KG1 (cell line): Measurements from ENCODE around the gene FIBP.

Experiments
- DNase-seq: peaks from one replicate; lab custom pipeline; 2025; lab: John Stamatoyannopoulos, UW

Gene FIBP

DNA sequence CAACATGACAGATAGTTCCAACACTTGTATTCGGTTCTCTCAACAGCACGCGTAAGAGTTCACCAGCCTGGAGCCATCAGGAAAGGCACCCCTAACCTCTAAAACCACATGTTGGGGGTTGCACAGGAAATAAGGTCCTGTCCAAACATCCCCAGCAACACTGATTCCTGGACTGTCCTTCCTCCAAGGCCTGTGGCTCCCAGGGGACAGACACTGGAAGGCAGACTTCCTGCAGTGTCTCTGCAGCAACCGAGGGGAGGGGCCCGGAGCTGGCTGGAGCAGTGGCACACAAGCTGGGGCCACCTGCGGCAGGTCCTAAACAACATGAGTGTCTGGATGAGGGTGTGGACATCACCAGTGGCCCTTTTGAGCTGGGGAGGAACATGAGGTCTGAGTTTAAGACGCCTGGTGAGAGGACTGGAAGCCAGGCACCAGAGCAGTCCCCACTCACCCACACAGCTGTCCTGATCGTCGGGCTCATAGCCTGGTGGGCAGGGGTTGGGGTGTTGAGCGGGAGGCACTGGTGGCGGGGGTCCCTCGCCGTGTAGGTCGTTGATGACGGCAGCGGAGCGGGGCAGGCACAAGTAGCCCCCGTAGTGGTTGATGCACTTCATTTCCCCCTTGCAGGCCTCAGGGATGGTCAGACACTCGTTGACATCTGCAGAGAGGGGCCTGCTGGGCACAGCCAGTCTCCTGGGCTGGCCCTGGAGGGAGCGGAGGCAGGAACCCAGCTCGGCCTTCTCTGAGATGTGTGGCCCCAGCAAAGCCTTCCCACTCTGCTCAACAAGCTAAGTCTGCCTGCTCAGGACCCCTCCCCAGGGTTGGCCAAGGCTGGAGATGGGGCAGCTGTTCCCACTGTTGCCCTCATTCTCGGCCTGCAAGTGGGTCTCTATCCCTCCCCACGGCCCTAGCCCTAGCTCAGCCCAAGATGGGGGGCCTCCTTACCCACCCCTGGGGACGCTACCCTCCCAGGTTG, 17.3 kb downstream of the FIBP start:
- no peak for DNase-seq

GRCh38 chr11:65870307-65870658, 18.0 kb downstream of the FIBP start:
- DNase-seq = no peak

- DNase-seq = no peak
Observed at GRCh38 chr11:65869643-65870306, 18.5 kb downstream of the FIBP start.

DNA sequence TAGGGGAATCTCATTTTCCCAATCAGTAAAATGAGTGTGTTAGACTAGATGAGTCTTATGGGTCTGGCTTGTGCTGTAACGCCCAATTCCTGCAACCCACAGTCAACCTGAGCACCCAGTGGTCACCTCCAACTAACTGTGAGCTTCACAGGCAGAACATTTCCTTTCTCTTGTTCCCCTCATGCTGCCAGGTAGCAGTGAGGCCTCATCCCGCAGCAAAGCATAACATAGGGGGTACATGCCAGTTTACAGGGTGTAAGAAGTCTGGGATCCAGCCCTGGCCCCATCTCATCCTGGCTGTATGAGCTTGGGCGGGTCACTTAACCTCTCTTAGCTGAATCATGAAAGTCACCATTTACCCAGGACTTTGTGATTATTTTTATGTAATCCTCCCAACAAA, 19.4 kb downstream of the FIBP start:
- DNase-seq = no peak

DNA sequence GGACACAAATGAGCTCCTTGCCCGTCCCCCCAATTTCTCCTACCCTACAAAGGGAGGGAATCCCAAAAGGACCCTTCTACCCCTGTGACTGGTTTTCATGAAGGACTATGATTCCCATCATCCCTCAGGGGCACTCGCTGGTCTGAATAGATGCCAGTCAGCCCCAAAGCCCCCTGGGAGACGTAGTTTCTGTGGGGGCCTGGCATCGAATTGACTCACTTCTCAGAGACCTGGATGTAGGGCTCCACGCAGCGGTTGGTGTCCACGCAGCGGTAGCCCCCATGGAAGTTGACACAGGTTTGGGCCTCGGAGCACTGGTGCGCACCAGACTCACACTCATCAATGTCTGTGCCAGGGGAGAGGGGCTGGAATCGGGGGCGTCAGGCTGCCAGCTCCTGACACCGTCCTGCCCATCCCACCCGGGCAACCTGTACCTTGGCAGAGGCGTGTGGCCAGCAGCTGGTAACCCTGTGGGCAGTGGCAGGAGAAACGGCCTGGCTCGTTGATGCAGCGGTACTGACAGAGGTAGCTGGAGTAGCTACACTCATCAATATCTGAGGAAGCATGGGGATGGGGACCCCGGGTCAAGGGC, 20.1 kb downstream of the FIBP start:
- no peak for DNase-seq

DNA sequence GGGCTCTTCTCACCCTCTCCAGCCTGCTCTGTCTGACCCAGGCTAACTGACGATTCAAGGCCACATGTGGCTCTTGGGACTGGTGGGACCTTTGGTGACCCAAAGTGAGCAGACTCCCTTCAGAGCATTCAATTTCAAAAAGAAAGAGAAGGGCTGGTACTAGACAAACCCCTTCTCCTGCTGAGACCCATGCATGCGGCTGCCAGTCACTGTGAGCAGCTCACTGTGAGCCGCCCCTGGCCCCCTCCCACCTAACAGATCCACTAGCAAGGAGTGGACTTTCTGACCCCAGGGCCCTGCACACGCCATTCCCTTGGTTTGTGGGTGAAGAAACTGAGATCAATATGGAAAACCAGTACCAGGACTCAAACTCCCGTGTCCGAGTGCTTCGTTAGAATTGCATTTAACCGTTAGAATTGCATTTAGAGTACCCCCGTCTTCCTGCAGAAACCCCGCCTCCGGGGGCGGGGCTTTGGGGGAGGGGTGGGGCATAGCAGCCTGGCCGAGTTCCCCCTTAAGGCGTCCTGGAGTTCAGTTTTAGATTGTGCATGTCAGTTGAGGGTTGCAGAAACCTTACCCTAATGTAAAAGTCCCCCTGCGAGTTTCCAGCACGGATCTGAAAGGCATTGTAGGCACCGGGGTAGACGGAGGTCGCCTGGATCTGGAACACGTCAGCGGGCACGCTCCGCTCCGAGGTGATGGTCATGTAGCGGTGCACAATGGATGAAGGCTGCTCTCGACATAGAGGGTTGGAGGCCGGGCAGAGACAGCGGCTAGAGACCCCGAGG, 20.8 kb downstream of the FIBP start:
- DNase-seq = no peak

- no peak for DNase-seq
Observed at GRCh38 chr11:65866509-65867283, 21.6 kb downstream of the FIBP start.

- no peak for DNase-seq
Observed at GRCh38 chr11:65865550-65866172, 22.6 kb downstream of the FIBP start.

DNA sequence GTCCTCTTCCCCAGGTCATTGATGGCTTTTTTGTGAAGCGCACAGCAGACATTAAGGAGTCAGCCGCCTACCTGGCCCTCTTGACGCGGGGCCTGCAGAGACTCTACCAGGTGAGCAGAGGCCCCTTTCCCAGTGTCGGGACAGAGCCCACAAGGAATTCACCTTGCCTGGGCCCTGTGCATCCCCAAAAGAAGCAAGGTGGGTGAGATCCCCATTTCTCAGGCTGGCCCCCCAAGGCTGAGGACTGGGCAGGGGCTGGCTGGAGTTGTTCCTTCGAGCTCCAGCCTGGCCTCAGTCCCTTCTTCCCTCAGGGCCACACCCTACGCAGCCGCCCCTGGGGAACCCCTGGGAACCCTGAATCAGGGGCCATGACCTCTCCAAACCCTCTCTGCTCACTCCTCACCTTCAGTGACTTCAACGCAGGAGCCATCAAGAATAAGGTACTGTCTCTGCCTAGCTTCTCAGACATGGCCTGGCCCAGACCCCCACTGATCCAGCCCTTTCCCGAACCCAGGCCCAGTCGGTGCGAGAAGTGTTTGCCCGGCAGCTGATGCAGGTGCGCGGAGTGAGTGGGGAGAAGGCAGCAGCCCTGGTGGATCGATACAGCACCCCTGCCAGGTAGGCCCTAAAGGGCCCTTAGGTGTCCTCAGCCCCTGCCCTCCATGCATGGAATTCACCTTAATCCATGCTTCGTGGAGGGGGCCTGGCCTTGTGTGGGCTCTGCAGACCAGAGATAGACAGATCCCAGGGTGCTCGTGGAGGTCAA, 23.4 kb downstream of the FIBP start:
- DNase-seq = no peak

DNA sequence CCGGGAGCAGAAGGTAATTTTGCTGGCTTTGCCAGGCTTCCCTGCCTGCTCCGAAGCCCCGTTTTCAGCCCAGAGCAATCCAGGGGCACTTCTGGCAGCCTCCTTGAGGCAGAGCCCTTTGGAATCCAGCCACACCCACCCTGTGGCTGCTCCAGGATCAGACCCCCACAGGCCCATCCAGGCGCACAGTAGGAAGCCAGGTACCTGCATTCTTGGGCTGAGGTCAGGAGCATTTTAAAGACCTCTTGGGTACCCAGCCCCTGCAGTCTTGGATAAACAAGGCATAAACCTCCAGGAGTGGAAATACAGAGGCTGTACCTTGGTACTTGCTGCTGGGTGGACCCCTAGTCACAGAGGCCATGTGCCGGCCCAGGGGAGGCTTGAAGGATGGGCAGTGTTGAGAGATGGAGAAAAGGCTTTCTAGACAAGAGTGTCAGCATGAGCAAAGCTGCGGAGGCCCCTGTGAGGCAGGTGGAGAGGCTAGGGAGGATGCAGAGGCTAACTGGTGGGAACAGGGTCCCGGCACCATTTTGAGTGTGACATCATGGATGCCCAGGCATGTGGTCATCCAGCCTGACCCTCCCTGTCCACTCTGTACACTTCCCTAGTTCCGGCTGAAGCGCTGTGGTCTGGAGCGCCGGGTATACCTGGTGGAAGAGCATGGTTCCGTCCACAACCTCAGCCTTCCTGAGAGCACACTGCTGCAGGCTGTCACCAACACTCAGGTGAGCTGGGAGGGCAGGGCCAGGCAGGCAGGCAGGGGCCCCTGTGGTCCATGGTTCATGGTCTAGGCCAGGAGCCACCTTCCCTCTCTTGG, 24.2 kb downstream of the FIBP start:
- no peak for DNase-seq

DNA sequence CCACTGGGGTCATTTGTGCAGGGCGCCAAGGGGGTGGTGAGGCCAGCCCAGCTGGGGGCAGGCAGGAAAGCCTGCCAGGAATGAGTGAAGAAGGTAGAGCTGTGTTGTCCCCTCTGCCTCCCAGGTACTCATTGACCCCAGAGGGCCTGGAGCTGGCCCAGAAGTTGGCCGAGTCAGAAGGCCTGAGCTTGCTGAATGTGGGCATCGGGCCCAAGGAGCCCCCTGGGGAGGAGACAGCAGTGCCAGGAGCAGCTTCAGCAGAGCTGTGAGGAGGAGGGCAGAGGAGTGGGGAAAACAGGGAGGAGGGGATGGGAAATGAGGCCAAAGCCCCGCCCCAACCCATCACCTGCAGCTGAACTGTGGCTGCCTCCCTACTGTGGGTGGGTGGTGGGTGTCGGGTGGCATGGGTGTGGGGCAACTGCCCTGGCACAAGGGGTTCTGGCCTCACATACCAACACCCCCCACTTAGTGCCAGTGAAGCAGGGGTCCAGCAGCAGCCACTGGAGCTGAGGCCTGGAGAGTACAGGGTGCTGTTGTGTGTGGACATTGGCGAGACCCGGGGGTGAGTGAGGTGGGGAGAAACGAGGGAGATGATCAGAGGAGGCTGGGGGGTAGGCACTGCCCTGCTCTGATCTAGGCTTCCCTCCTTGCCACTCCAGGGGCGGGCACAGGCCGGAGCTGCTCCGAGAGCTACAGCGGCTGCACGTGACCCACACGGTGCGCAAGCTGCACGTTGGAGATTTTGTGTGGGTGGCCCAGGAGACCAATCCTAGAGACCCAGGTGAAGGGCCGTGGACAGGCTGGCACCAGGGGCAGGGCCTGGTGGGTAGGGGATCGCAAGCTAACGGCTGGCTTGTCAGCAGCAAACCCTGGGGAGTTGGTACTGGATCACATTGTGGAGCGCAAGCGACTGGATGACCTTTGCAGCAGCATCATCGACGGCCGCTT, 25.1 kb downstream of the FIBP start:
- no peak for DNase-seq

GRCh38 chr11:65862191-65862735, 26.0 kb downstream of the FIBP start:
- DNase-seq = no peak

- no peak for DNase-seq
Observed at GRCh38 chr11:65861533-65862183, 26.6 kb downstream of the FIBP start.

GRCh38 chr11:65861165-65861505, 27.1 kb downstream of the FIBP start:
- no peak for DNase-seq

- peak; percentile 99 for DNase-seq
Observed at GRCh38 chr11:65860278-65861164, 27.8 kb downstream of the FIBP start, which contains the start of gene MUS81. MUS81 (plus strand) TSS chr11:65860433; CDS start chr11:65860754, 321 bp downstream.

DNA sequence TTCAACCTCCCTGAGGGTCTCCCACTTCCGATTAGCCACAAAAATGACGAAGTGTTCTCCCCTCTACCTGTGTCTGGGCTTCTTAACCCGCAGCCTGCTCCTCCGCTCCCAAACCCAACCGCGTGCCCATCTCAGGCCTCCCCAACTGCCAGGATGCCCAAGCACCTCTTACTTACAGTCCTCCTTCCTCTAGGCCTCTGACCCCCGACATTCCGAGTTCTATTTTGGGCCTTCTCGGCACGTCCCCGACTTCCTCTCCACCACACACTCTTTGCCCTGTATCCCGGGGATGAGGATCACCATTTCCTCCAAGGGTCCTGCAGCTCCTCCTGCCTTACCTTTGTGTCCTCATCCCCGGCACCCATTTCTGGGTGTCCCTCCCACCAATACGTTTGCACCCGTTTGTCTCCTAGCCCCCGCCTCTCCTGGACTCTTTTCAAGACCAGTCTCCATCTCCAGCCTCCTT, 28.4 kb downstream of the FIBP start:
- DNase-seq = no peak
